Activated T-cell treated with anti-CD3 and anti-CD28 coated beads for 4 hours (primary cell): ENCODE measurements around the gene AMZ2.

ENCODE experiments used
- DNase-seq: peaks from one replicate; pipeline ENCODE4 v3.0.0-alpha.2; 2020

AMZ2 gene

GRCh38 chr17:68292689-68293040 is 44.8 kb downstream of the AMZ2 start:
- DNase-seq, result no peak

GRCh38 chr17:68293490-68294195 is 45.8 kb downstream of the AMZ2 start:
- no peak for DNase-seq

GRCh38 chr17:68294196-68294555 is 46.3 kb downstream of the AMZ2 start:
- DNase-seq, result no peak

GRCh38 chr17:68294617-68295016 is 46.8 kb downstream of the AMZ2 start:
- no peak for DNase-seq

GRCh38 chr17:68295086-68295485 is 47.2 kb downstream of the AMZ2 start:
- DNase-seq, result no peak

GRCh38 chr17:68296217-68297191 is 48.7 kb downstream of the AMZ2 start:
- DNase-seq, result peak; percentile 32

- DNase-seq, result no peak
Measured at GRCh38 chr17:68297195-68297594, 49.4 kb downstream of the AMZ2 start.

- no peak for DNase-seq
Measured at GRCh38 chr17:68298601-68299000, 50.8 kb downstream of the AMZ2 start.

GRCh38 chr17:68299817-68300216 is 52.0 kb downstream of the AMZ2 start:
- no peak for DNase-seq

GRCh38 chr17:68301438-68301959 is 53.7 kb downstream of the AMZ2 start:
- no peak for DNase-seq

- no peak for DNase-seq
Measured at GRCh38 chr17:68302066-68302564, 54.3 kb downstream of the AMZ2 start.

GRCh38 chr17:68302666-68303065 is 54.8 kb downstream of the AMZ2 start:
- no peak for DNase-seq

GRCh38 chr17:68304706-68305105 is 56.9 kb downstream of the AMZ2 start:
- no peak for DNase-seq

- DNase-seq, result no peak
Measured at GRCh38 chr17:68305142-68305541, 57.3 kb downstream of the AMZ2 start.
